CD4-positive, alpha-beta T cell treated with Interleukin-2 at 100 ng/mL for 4 hours (primary cell): Measurements from ENCODE around the gene SH2D7.

Experiments used
- DNase-seq: peaks from one replicate; pipeline ENCODE4 v3.0.0-alpha.2; 2020; ENCODE audit warnings: low spot score

Gene SH2D7

GRCh38 chr15:78060232-78060631, 32.1 kb upstream of the SH2D7 start:
- no peak for DNase-seq

DNA sequence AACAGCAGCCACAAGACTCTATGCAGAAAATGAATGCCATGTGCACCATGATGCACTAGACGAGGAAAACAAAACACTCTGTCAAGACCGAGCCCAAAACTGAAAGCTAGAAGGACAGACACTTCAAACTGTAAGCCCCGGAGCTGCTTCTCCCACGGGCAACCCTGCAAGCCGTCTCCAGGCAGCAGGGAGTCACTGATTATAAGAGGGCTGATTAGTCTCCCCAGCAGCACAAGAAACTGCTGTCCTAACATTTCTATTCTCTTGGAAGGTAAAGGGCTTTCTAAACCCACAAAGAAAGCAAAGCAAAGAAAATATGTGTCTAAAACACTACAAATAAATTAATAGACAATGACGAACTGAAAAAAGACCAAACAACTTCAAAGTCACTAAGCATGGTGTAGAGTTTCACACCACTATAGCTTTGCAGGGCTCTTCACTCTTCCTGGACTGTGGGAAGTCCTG, 30.4 kb upstream of the SH2D7 start:
- DNase-seq = peak; percentile 64

- DNase-seq = no peak
Measured at GRCh38 chr15:78063217-78063616, 29.1 kb upstream of the SH2D7 start.

DNA sequence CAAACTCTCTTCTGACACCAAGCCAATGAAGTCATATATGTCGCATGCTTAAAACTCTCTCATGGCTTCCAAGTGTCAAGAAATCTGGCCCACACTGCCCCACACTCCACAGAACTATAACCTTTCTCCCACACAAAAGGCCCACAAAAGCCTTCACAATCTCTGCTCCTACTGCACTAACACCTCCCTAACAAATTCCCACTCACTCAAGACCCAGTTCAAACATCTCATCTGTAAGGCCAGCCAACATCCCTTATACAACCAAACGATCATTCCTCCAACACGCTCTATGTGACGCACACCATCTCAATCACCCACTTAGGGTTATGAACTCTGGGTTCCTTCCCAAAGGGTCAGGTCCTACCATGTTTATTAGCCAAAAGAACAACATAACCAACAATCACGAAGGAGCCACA, 28.4 kb upstream of the SH2D7 start:
- no peak for DNase-seq

DNA sequence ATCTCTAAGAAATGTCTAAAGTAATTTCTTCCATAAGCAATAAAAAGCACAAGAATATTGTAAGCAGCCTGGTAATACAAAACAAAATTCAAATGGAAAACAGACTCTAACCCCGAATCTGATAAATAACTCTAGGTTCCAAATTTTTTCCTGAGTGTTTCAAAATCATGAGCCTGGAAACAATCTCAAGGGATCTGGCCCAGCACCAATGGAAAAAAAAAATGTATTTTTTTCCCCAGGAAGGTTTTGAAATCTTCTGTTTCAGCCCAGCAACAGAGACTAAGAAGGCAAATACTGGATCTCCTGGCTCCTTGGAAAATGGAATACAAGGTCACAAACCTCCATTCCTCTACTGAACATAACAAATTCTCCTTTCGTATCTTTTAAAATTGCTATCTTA, 27.8 kb upstream of the SH2D7 start:
- DNase-seq = no peak

DNA sequence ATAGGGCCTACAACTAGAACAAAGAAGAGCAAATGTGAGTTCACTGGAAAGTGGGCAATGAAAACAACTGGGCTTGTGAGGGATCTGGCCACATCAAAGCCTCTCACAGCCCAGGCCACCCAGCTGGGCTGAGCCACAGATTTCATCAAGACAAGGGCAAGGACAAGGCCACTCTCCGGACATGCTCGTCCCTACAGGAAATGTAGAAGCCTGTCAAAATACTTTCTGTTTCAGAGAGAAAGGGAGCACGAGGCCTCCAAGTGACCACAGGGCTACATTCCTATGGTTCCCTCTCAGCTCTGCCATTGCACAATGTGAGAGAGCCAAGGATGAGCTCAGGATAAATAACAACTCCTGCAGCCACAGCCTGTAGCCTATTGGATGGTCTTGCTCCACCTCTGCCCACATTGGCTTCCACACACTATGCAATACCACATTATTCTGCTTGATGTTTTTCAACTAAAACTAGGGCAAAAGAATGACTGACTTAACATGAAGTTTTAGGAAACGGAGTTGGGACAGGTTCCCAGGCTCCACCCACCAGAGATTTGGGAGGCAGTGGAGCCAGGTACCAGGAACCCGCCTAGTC, 27.0 kb upstream of the SH2D7 start:
- no peak for DNase-seq

GRCh38 chr15:78065973-78066946, 26.1 kb upstream of the SH2D7 start:
- DNase-seq = no peak

DNA sequence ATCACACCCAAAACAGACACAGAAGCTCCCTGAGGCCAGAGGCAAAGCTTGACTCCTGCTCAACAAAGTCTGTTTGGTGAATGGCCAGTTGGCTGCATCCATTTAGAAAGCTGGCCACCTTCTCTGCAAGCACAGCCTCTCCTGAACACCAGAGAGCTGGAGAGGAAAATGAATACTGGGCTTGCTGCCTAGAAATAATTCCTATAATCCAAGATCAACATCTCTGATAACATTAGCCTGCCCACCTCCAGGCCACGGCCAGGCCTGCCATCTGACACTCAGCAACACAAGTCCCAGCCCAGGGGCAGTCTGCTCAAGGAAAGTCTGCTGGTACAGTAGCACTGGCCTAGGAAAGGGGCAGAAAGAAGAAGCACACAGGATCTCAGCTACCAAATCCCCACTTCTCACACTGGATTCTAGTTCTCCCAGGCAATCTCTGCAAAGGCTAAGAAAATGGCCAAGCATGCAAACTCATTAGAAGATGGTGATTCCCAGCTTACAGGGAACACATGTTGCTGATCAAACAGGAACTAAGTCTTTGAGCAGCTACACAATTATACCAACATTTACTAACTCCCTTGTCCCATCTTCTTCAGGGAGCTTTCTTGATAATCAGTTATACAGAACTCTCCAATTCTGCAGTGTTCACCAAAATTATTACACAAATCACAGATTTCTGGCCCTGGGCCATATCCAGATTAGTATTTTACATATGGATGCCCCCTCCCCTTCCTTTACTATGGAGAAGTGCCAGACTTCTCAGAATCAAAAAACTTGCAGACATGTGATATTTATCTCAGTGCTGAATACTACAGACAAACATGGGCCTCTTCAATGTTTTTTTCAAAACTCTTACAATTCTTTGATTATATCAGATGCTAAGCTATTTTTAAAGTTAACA, 24.8 kb upstream of the SH2D7 start:
- peak; percentile 76 for DNase-seq

GRCh38 chr15:78069052-78069414, 23.3 kb upstream of the SH2D7 start:
- no peak for DNase-seq

- DNase-seq = no peak
Measured at GRCh38 chr15:78069462-78070029, 22.8 kb upstream of the SH2D7 start.

DNA sequence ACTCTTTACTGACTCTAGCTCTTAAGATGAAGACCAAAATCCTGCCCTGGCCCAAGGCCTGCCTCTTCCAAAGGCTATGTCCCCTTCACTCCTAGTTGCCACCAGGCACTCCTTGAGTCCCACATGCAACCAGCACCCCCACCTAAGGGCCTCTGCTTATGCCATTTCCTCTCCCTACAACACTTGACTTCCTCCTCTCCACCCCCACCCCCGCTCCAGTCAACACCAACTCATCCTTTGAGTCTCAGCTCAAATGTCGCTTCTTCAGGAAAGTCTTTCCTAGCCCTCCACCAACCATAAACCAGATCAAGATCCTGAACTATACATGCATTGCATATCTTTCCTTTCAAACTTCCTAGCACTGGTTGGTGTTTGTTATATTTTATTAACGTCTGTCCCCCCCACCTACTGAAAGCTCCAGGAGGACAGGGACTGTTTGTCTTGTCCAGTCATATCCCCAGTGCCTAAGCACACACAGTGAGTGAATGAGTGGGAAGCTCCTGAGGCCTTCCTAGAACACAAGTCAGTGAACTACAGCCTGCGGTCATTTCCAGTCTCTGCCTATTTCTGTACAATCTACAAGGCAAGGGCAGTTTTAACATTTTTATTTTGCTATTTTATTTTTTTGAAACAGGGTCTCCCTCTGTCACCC, 22.2 kb upstream of the SH2D7 start:
- no peak for DNase-seq

DNA sequence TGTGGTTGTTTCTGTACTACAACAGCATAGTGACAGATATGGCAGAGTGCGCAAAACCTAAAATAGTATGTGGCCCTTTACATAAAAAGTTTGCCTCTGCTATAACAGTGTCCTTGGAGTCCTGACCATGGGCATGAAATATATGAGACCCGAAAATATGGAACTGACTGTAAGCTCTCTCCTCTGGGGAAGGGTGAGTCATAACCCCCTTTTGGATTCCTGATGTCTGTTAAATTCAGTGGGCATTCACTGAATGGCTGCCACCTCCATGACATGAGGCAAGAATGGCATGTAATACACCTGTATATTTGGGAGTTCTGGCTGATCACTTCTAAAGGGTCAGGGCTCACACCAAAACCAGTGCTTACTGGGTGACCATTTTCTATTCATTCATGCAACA, 21.0 kb upstream of the SH2D7 start:
- DNase-seq = no peak

GRCh38 chr15:78072080-78072892, 20.1 kb upstream of the SH2D7 start:
- no peak for DNase-seq

DNA sequence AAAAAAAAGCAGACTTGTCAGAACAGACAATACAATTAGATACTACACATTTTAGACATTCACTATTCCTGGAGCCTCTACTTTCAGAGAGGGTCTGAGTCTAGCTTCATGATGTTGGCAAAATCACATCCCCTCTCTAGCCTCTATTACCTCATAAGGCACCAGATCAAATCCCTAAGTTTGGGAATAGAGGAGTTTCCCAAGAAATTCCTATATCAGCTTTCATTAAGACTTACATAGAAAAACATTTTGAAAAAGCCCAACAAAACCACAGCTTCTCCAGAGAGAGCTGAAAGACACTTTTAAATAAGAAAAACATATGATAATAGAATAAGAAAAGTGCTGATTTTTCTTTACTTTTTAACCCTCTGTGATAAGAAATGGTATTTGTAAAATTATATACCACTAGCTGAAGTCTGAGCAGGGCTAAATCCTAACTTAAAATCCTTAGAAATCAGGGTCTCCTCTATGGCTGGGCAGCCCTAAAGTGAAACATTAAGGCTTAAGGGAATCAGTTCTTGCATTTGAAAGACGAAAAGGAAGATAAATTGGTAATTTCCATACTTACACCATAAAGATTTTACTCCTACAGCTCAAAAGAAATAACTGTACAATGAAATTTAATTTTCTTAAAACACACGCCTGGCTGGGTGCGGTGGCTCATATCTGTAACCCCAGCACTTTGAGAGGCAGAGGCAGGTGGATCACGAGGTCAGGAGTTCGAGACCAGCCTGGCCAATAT, 19.1 kb upstream of the SH2D7 start:
- DNase-seq = no peak

- no peak for DNase-seq
Measured at GRCh38 chr15:78075490-78076230, 16.7 kb upstream of the SH2D7 start.

DNA sequence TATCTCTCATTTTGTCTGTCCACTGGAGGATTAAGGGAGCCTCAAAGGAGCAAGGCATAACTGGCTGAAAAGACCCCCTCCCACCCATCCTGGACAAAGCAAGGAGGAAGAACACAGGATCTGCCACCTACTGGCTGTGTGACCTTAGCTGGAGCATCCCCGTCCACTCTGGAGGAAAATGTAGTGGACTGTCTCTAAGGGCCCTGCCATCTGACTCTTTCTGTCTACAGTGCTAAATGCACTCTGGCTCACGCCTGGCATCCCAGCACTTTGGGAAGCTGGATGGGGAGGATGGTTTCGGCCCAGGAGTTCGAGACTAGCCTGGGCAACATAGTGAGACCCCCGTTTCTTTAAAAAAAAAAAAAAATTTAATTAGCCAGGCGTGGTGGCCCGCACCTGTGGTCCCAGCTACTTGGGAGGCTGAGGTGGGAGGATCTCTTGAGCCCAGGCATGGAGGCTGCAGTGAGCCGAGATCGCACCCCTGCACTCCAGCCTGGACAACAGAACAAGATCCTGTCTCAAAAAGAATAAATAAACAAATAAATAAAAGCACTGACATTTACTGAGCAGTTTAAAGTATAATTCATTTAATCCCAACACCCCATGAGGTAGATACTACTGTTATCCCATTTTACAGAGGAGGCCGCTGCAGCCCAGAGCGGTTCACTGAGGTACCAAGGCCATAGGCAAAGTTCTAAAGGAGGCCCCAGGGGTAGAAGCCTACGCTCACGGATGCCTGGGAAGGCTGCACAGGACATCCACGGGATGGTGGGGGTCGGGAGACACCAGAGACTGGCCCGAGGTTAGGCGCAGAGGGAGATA, 15.9 kb upstream of the SH2D7 start:
- no peak for DNase-seq

- DNase-seq = peak; percentile 63
Measured at GRCh38 chr15:78077053-78077870, 15.1 kb upstream of the SH2D7 start, which contains the start of gene TBC1D2B. Gene TBC1D2B, minus strand, starts transcription at chr15:78077711. Its CDS starts 59 bp downstream, at chr15:78077652.
